ENCODE results near the gene CDKN1C.

CDKN1C gene

GRCh38 chr11:2833716-2834502 is 51.7 kb downstream of the CDKN1C start:
- Histone ChIP-seq H4K20me1 (ENCODE audit: insufficient read depth, low read length) (no peaks in the 10 kb centered on the region), H3K4me1 (ENCODE audit: low read length) (no peaks in the 10 kb centered on the region), H3K79me2 (ENCODE audit: low read length) (no peaks in the 10 kb centered on the region), H3F3A (ENCODE audit: insufficient read depth, low read length) (no peaks in the 10 kb centered on the region), H3K4me2 (ENCODE audit: low read depth, low read length) (no peak overlapping the region), H3K9me3 (replicated peaks; ENCODE audit: insufficient read depth, low read length) (no peaks in the 10 kb centered on the region), H3K9ac (ENCODE audit: low read length) (no peak overlapping the region), H2AFZ (ENCODE audit: low read length) (no peak overlapping the region), H3K9me2 (replicated peaks; ENCODE audit: insufficient read depth, low read length) (no peaks in the 10 kb centered on the region), H3K4me3 (ENCODE audit: low read length) (no peak overlapping the region), H3K27me3 (replicated peaks; ENCODE audit: insufficient read depth, low read length) (no peaks in the 10 kb centered on the region), H3K27ac (ENCODE audit: low read length) (no peak overlapping the region), H3K36me3 (replicated peaks; ENCODE audit: insufficient read depth, low read length) (no peaks in the 10 kb centered on the region)
- no peak for TF ChIP-seq EZH2phosphoT487 (IDR thresholded peaks at IDR 0.05; ENCODE audit: low read length)
- TF ChIP-seq CTCF (IDR thresholded peaks at IDR 0.05; ENCODE audit: low read length) = no peak
- TF ChIP-seq EZH2 (optimal IDR thresholded peaks at IDR 0.05; ENCODE audit: low read depth, low read length) = no peak
- DNase-seq = no peak

All from MM.1S (cell line).